ENCODE results near the gene TXNRD2.

- TF ChIP-seq CTCF (IDR thresholded peaks at IDR 0.05) (no peak), POLR2A (IDR thresholded peaks at IDR 0.05) (no peak)
Measured at GRCh38 chr22:19896665-19897355, 44.8 kb downstream of the TXNRD2 start.

Data from tibial nerve (tissue), 3 donors.